Lung (tissue), 12 donors: ENCODE data around the gene IL20RA. TPM values are rescaled to one million over a fixed set of nuclear protein-coding genes. Genes with fewer than 3 reads are reported as not detected.
"Not testable (repeated sequence)": the region's sequence is repeated elsewhere in the genome, so short reads cannot be mapped to it uniquely, and the experiment has no call there.

Source experiments
- ATAC-seq: fragments of 200-7000 bp; cut with Tn5 transposase; one replicate; pipeline ENCODE4 v1.9.1; 2020; ENCODE audit warnings: moderate number of reproducible peaks; ENCODE audit not compliant: insufficient read depth, low FRiP score
- DNase-seq, 3 donors: peaks; one replicate each; pipeline ENCODE4 v3.0.0-alpha.2; 2013 to 2017
- H3K27ac ChIP-seq, 2 donors: one replicate each; pipeline ENCODE4 v1.5.1; 2013; ENCODE audit warnings: mild to moderate bottlenecking in 2 of 2, moderate library complexity in 2 of 2, control low read depth in 1 of 2, inconsistent platforms in 1 of 2, low read depth in 1 of 2, low read length in 1 of 2
- H3K27me3 ChIP-seq, 3 donors: one replicate each; pipeline ENCODE4 v1.5.1; 2013; ENCODE audit warnings: low read length in 2 of 3; ENCODE audit not compliant: control insufficient read depth in 3 of 3, insufficient read depth in 3 of 3
- H3K36me3 ChIP-seq, 4 donors: one replicate each; pipeline ENCODE4 v1.5.1; 2013; ENCODE audit warnings: low read length in 4 of 4, mild to moderate bottlenecking in 1 of 4, moderate library complexity in 1 of 4; ENCODE audit not compliant: control insufficient read depth in 4 of 4, insufficient read depth in 4 of 4
- H3K4me1 ChIP-seq, 5 donors: one replicate each; pipeline ENCODE4 v1.5.1; 2013; ENCODE audit warnings: low read length in 5 of 5, mild to moderate bottlenecking in 2 of 5, moderate library complexity in 1 of 5; ENCODE audit not compliant: control insufficient read depth in 5 of 5, insufficient read depth in 5 of 5
- H3K4me3 ChIP-seq: one replicate; pipeline ENCODE4 v1.5.1; 2013; ENCODE audit warnings: mild to moderate bottlenecking, control low read depth, moderate library complexity
- H3K9ac ChIP-seq, 2 donors: one replicate each; pipeline ENCODE4 v1.5.1; 2013; ENCODE audit warnings: low read length in 2 of 2, control low read depth in 1 of 2; ENCODE audit not compliant: insufficient read depth in 1 of 2
- H3K9me3 ChIP-seq, 4 donors: one replicate each; pipeline ENCODE4 v1.5.1; 2013; ENCODE audit warnings: low read length in 3 of 4, mild to moderate bottlenecking in 1 of 4, moderate library complexity in 1 of 4; ENCODE audit not compliant: control insufficient read depth in 4 of 4, insufficient read depth in 3 of 4
- WGBS, 2 donors: extraction: QIAGEN DNeasy Blood & Tissue Kit; methylation state at CpG; one replicate each; pipeline ENCODE4 v1.1.7; 2013; 5-methylcytosine and 5-hydroxymethylcytosine counted together
- polyA plus RNA-seq, 2 donors: library from polyadenylated mRNA; stranded (reverse); fragments of 200-250 nt; gene quantifications; one replicate each; pipeline ENCODE4 v1.2.1, GENCODE V29; 2013
- total RNA-seq, 2 donors: library from RNA; depleted of rRNA in 1 of 2; stranded (reverse); fragments of >200 nt in 1 of 2; gene quantifications; one replicate each; pipeline ENCODE4 v1.2.1, GENCODE V29; 2014 to 2021
- TF ChIP-seq, protein P1 (sequence below): IDR thresholded peaks from 2 replicates; pipeline ENCODE4 v1.5.1; 2012; ENCODE audit warnings: mild to moderate bottlenecking; ENCODE audit errors: control extremely low read depth, extremely low read depth
- donor health status: control.
- donor health status: control.
- donor health status: Bipolar disorder and iron deficiency.
- donor health status: healthy.
- donor health status: DM: yes; HTN: yes; CAD: no.

IL20RA gene
- total and polyA plus RNA-seq, 4 donors = 3.7 to 16.2 (median 6.7) TPM

DNA sequence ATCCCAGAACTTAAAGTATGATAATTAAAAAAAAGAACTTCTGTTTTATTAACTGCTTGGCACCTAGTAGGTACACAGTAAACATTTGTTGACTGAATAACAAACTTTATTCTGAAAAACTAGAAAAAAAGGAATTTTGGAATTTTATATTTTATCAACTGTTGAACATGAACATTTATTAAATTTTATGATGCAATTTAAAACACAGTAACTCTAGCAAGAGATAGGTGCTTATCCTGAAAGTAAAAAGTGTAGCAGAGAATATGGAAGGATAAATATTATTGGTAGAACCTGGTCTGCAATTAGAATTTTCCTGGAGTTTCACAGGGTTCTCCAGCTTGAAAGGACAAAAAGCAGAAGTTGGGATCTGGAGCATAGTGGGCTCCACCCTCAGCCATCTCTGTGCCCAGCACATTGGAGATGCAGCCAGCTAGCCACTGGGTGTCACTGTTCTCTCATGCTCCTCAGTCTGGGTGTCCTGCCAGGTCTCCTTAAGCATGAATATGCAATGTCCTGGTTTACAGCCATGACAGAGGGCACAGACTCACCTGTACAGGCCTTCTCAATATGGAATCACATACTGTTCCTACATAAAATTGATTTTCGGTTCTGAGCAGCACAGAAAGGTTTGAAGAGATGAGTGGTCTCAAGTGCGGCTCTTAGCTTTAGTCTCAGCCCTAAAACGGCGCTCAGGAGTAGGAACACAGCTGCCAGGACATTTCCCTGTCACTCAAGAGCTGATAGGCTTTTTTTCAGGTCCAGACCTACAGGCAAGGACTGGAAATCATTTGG is 31.7 kb upstream of the IL20RA start:
- no peak overlapping the region for H3K4me3 ChIP-seq
- DNase-seq (peak; percentile 70 to 81 (median 77)), ATAC-seq (peak; percentile 79)
- no peaks in the 10 kb centered on the region for H3K9me3 ChIP-seq
- WGBS, 2 donors = 64 to 66% methylated on average over 4 of the region's 4 CpGs
- no peak overlapping the region for H3K27ac ChIP-seq
- no peaks in the 10 kb centered on the region for H3K4me1 ChIP-seq
- TF ChIP-seq, protein P1, sequence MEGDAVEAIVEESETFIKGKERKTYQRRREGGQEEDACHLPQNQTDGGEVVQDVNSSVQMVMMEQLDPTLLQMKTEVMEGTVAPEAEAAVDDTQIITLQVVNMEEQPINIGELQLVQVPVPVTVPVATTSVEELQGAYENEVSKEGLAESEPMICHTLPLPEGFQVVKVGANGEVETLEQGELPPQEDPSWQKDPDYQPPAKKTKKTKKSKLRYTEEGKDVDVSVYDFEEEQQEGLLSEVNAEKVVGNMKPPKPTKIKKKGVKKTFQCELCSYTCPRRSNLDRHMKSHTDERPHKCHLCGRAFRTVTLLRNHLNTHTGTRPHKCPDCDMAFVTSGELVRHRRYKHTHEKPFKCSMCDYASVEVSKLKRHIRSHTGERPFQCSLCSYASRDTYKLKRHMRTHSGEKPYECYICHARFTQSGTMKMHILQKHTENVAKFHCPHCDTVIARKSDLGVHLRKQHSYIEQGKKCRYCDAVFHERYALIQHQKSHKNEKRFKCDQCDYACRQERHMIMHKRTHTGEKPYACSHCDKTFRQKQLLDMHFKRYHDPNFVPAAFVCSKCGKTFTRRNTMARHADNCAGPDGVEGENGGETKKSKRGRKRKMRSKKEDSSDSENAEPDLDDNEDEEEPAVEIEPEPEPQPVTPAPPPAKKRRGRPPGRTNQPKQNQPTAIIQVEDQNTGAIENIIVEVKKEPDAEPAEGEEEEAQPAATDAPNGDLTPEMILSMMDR = peak; percentile 59
- no peaks in the 10 kb centered on the region for H3K27me3 ChIP-seq
- no peaks in the 10 kb centered on the region for H3K36me3 ChIP-seq
- no peak overlapping the region for H3K9ac ChIP-seq

DNA sequence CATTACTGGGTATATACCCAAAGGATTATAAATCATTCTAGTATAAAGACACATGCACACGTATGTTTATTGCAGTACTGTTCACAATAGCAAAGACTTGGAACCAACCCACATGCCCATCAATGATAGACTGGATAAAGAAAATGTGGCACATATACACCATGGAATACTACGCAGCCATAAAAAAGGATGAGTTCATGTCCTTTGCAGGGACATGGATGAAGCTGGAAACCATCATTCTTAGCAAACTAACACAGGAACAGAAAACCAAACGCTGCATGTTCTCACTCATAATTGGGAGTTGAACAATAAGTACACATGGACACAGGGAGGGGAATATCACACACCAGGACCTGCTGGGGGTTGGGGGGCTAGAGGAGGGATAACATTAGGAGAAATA is 31.0 kb upstream of the IL20RA start:
- not testable (repeated sequence) for H3K9ac ChIP-seq, H3K4me3 ChIP-seq, DNase-seq, H3K4me1 ChIP-seq, H3K36me3 ChIP-seq, ATAC-seq, H3K9me3 ChIP-seq, H3K27ac ChIP-seq, H3K27me3 ChIP-seq
- WGBS, 2 donors = 88 to 95% methylated on average over 3 of the region's 3 CpGs

DNA sequence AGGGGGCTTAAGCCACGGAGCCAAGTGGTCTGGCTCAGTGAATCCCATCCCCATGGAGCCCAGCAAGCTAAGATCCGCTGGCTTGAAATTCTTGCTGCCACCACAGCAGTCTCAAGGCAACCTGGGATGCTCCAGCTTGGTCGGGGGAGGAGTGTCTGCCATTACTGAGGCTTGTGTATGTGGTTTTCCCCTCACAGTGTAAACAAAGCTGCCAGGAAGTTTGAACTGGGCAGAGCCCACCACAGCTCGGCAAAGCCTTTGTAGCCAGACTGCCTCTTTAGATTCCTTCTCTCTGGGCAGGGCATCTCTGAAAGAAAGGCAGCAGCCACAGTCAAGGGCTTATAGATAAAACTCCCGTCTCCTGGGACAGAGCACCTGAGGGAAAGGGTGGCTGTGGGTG is 25.5 kb upstream of the IL20RA start:
- no peaks in the 10 kb centered on the region for H3K4me1 ChIP-seq
- no peaks in the 10 kb centered on the region for H3K27me3 ChIP-seq
- no peaks in the 10 kb centered on the region for H3K9me3 ChIP-seq
- DNase-seq (no peak), ATAC-seq (no peak)
- no peaks in the 10 kb centered on the region for H3K36me3 ChIP-seq
- 55 to 62% methylated on average over 5 of the region's 5 CpGs for WGBS, 2 donors
- no peak overlapping the region for H3K4me3 ChIP-seq
- no peak overlapping the region for H3K27ac ChIP-seq
- TF ChIP-seq, protein P1 = no peak
- no peak overlapping the region for H3K9ac ChIP-seq

DNA sequence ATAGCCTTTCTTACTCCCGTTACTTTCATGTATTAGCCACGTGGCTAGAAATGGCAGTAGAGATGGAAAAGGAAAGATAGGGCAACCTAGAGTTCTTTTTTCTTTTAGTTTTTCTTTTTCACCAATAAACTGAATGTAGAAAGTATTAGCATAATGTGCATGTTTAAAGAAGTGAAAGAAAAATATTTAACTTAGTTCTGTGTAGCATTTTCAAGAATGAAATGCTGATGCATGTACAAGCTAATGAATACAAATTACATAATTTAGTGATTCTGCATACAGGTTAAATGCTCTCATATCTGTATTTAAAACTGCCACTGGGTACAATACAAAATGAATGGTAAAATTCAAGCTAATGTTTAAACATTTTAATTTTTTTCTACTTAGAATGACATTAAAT is 22.6 kb upstream of the IL20RA start:
- Histone ChIP-seq H3K4me1 (no peaks in the 10 kb centered on the region), H3K27ac (no peak overlapping the region), H3K9ac (no peak overlapping the region), H3K27me3 (no peaks in the 10 kb centered on the region), H3K36me3 (no peaks in the 10 kb centered on the region), H3K9me3 (no peaks in the 10 kb centered on the region), H3K4me3 (no peak overlapping the region)
- DNase-seq (no peak), ATAC-seq (no peak)
- WGBS, 2 donors = 83 to 95% methylated on average over 2 of the region's 2 CpGs
- TF ChIP-seq, protein P1 = no peak
